Suprapubic skin (tissue), 4 donors: ENCODE data around the gene NFIA.

ENCODE experiments used
- CTCF ChIP-seq, 2 donors: fragments of 200-600 bp in 1 of 2; fragments of 450-650 bp in 1 of 2; sonication (generic) in 1 of 2; IDR thresholded peaks; one replicate each; pipeline ENCODE4 v1.5.1; 2016 to 2019; ENCODE audit warnings: antibody characterized with exemption in 2 of 2, mild to moderate bottlenecking in 1 of 2, moderate library complexity in 1 of 2
- EP300 ChIP-seq: sonication (generic); formaldehyde crosslinking; IDR thresholded peaks from one replicate; pipeline ENCODE4 v1.6.1; 2017; ENCODE audit warnings: antibody characterized with exemption
- POLR2A ChIP-seq, 2 donors: fragments of 450-650 bp; IDR thresholded peaks; one replicate each; pipeline ENCODE4 v1.6.1; 2017; ENCODE audit warnings: antibody characterized with exemption in 2 of 2, mild to moderate bottlenecking in 2 of 2, moderate library complexity in 2 of 2
- POLR2AphosphoS5 ChIP-seq, 3 donors: sonication (generic); formaldehyde crosslinking; IDR thresholded peaks; one replicate each; pipeline ENCODE4 v1.6.1; 2017; ENCODE audit warnings: antibody characterized with exemption in 3 of 3

DNA sequence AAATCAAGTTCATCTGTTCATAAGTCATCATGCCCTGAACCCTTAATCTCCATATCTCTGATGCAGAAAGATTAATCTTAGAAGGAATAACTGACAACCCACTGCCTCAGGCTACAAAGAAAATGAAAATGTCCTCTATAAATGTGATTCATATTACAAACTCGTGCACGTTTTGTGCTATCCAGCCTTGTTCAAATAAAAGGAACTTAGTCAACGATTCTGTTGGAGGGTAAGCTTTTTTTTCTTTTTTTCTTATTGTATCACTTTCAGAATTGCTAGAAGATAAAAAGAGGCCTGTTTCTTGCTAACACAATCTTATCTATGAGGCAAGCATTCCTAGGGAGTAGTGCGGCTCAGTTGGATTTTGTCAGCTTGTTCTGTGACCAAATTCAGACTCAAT, 414.1 kb downstream of the NFIA start:
- TF ChIP-seq CTCF (IDR thresholded peaks at IDR 0.05) (no peak), POLR2A (IDR thresholded peaks at IDR 0.05) (no peak), POLR2AphosphoS5 (IDR thresholded peaks at IDR 0.05) (no peak), EP300 (no peak)
